H1 (cell line): ENCODE measurements around the gene RINT1. TPM values are rescaled to one million over a fixed set of nuclear protein-coding genes. Genes with fewer than 3 reads are reported as not detected.

Experiments used
- CTCF ChIA-PET: fragments of 300-600 bp; sonication (Branson Sonifier 250); formaldehyde crosslinking; loops from one replicate; lab custom pipeline; 2021; ENCODE audit not compliant: partially characterized antibody; lab: Charles Lee
- POLR2A ChIA-PET: fragments of 300-600 bp; sonication (Branson Sonifier 250); formaldehyde crosslinking; loops from one replicate; lab custom pipeline; 2021; ENCODE audit warnings: inconsistent platforms; ENCODE audit not compliant: partially characterized antibody; lab: Charles Lee
- DNase-seq, 2 experiments: peaks; one replicate each; pipeline versions ENCODE4 v3.0.0 to v3.0.0-alpha.2; 2010 to 2022; ENCODE audit warnings: low spot score in 2 of 2, low read depth in 1 of 2, mixed read lengths in 1 of 2
- FAIRE-seq: peaks from 2 replicates; lab custom pipeline; 2011; peaks lifted over from hg19 to GRCh38; lab: Jason Lieb, UNC
- H2AFZ ChIP-seq: 2 replicates; pipeline ENCODE4 v1.8.1; 2012; ENCODE audit warnings: low read length, inconsistent platforms
- H2AK5ac ChIP-seq: 2 replicates; pipeline ENCODE4 v1.6.1; 2013; ENCODE audit warnings: low read depth, low read length
- H2BK120ac ChIP-seq: replicated peaks from 2 replicates; pipeline ENCODE3; 2013; ENCODE audit warnings: low read depth, low read length, inconsistent platforms
- H2BK12ac ChIP-seq: 2 replicates; pipeline ENCODE4 v1.6.1; 2013; ENCODE audit warnings: low read depth, low read length
- H2BK15ac ChIP-seq: 2 replicates; pipeline ENCODE4 v1.6.1; 2013; ENCODE audit warnings: low read length
- H2BK20ac ChIP-seq: 2 replicates; pipeline ENCODE4 v1.6.1; 2013; ENCODE audit warnings: low read length
- H2BK5ac ChIP-seq: 2 replicates; pipeline ENCODE4 v1.6.1; 2013; ENCODE audit warnings: low read depth, low read length
- H3K14ac ChIP-seq: 2 replicates; pipeline ENCODE4 v1.6.1; 2013; ENCODE audit warnings: inconsistent platforms; ENCODE audit not compliant: insufficient read length
- H3K18ac ChIP-seq: 2 replicates; pipeline ENCODE4 v1.6.1; 2013; ENCODE audit warnings: low read length; ENCODE audit errors: extremely low read depth
- H3K23ac ChIP-seq: 2 replicates; pipeline ENCODE4 v1.6.1; 2013; ENCODE audit warnings: inconsistent platforms; ENCODE audit not compliant: insufficient read length
- H3K23me2 ChIP-seq: 2 replicates; pipeline ENCODE4 v1.6.1; 2013; ENCODE audit warnings: low read depth, low read length
- H3K27ac ChIP-seq: 2 replicates; pipeline ENCODE4 v1.6.1; 2011; ENCODE audit warnings: low read depth, low read length, inconsistent platforms
- H3K27me3 ChIP-seq, 4 experiments: replicated peaks in 1 of 4; 1 replicate in 1 of 4; 2 replicates in 3 of 4; pipeline versions ENCODE4 v1.6.1 to v1.8.1; 2011 to 2013; ENCODE audit warnings: low read length in 3 of 4, mild to moderate bottlenecking in 3 of 4, inconsistent platforms in 2 of 4, mixed read lengths in 2 of 4, moderate library complexity in 1 of 4; ENCODE audit not compliant: control insufficient read depth in 3 of 4, insufficient read depth in 3 of 4; ENCODE audit errors: extremely low read depth in 1 of 4
- H3K36me3 ChIP-seq, 4 experiments: 2 replicates each; pipeline versions ENCODE4 v1.6.1 to v1.8.1; 2011 to 2013; ENCODE audit warnings: mild to moderate bottlenecking in 4 of 4, low read length in 3 of 4, moderate library complexity in 2 of 4, control low read depth in 1 of 4, inconsistent platforms in 1 of 4; ENCODE audit not compliant: insufficient read depth in 4 of 4, control insufficient read depth in 2 of 4
- H3K4ac ChIP-seq: replicated peaks from 2 replicates; pipeline ENCODE3; 2013; ENCODE audit warnings: low read length, low read depth, mixed read lengths, inconsistent platforms; ENCODE audit not compliant: insufficient read length
- H3K4me1 ChIP-seq, 4 experiments: replicated peaks in 1 of 4; 1 replicate in 1 of 4; 2 replicates in 3 of 4; pipeline versions ENCODE4 v1.6.1 to v1.8.1; 2011 to 2013; ENCODE audit warnings: low read length in 3 of 4, inconsistent platforms in 2 of 4, mixed read lengths in 1 of 4; ENCODE audit not compliant: insufficient read depth in 4 of 4, control insufficient read depth in 3 of 4
- H3K4me2 ChIP-seq, 2 experiments: 2 replicates each; pipeline versions ENCODE4 v1.6.1 to v1.8.1; 2011 to 2013; ENCODE audit warnings: low read depth in 2 of 2, low read length in 2 of 2, control low read depth in 1 of 2, inconsistent platforms in 1 of 2, mild to moderate bottlenecking in 1 of 2; ENCODE audit not compliant: insufficient read depth in 1 of 2
- H3K4me3 ChIP-seq, 4 experiments: fragments of 200-600, 300-600 bp in 1 of 4; sonication (generic), shearing (Covaris generic), sonication (Bioruptor Twin) in 1 of 4; 2 replicates each; pipeline versions ENCODE4 v1.5.1 to v1.8.1; 2011 to 2016; ENCODE audit warnings: low read length in 4 of 4, low read depth in 3 of 4, control low read depth in 2 of 4, inconsistent platforms in 2 of 4, mild to moderate bottlenecking in 2 of 4, mixed read lengths in 1 of 4, moderate library complexity in 1 of 4; ENCODE audit not compliant: insufficient read depth in 2 of 4; ENCODE audit errors: extremely low read depth in 1 of 4
- H3K56ac ChIP-seq: replicated peaks from 2 replicates; pipeline ENCODE3; 2013; ENCODE audit warnings: low read depth, mild to moderate bottlenecking, mixed read lengths, low read length, inconsistent platforms; ENCODE audit not compliant: insufficient read length
- H3K79me1 ChIP-seq: 2 replicates; pipeline ENCODE4 v1.6.1; 2013; ENCODE audit warnings: low read depth, low read length, control low read depth
- H3K79me2 ChIP-seq, 2 experiments: 2 replicates each; pipeline versions ENCODE4 v1.6.1 to v1.8.1; 2012 to 2013; ENCODE audit warnings: low read length in 2 of 2, mild to moderate bottlenecking in 2 of 2, inconsistent platforms in 1 of 2; ENCODE audit not compliant: insufficient read depth in 2 of 2, control insufficient read depth in 1 of 2
- H3K9ac ChIP-seq, 4 experiments: replicated peaks in 1 of 4; 1 replicate in 1 of 4; 2 replicates in 3 of 4; pipeline versions ENCODE4 v1.6.1 to v1.8.1; 2011 to 2013; ENCODE audit warnings: low read depth in 3 of 4, low read length in 3 of 4, control low read depth in 2 of 4, mild to moderate bottlenecking in 2 of 4, moderate library complexity in 2 of 4, inconsistent platforms in 1 of 4; ENCODE audit errors: extremely low read depth in 1 of 4
- H3K9me3 ChIP-seq, 2 experiments: 2 replicates each; pipeline versions ENCODE4 v1.6.1 to v1.8.1; 2012 to 2013; ENCODE audit warnings: mild to moderate bottlenecking in 2 of 2, moderate library complexity in 2 of 2, control low read depth in 1 of 2, inconsistent platforms in 1 of 2, low read depth in 1 of 2, low read length in 1 of 2, mixed read lengths in 1 of 2; ENCODE audit not compliant: insufficient read depth in 2 of 2
- H4K20me1 ChIP-seq, 2 experiments: replicated peaks in 1 of 2; 2 replicates each; pipeline versions ENCODE3 to v1.8.1; 2011 to 2013; ENCODE audit warnings: inconsistent platforms in 2 of 2, low read length in 2 of 2, mild to moderate bottlenecking in 1 of 2; ENCODE audit not compliant: insufficient read depth in 2 of 2, control insufficient read depth in 1 of 2
- H4K5ac ChIP-seq: 2 replicates; pipeline ENCODE4 v1.6.1; 2013; ENCODE audit warnings: low read length, low read depth, mixed read lengths, inconsistent platforms; ENCODE audit not compliant: insufficient read length
- H4K8ac ChIP-seq: 2 replicates; pipeline ENCODE4 v1.8.0; 2013; ENCODE audit warnings: mild to moderate bottlenecking, moderate library complexity, low read length, inconsistent platforms; ENCODE audit not compliant: insufficient read depth; ENCODE audit errors: extremely low read depth
- H4K91ac ChIP-seq: replicated peaks from 2 replicates; pipeline ENCODE3; 2013; ENCODE audit warnings: low read length, mixed read lengths, inconsistent platforms; ENCODE audit not compliant: insufficient read length
- BACH1 ChIP-seq: IDR thresholded peaks from 2 replicates; pipeline ENCODE4 v1.6.1; 2012; ENCODE audit warnings: low read length, improper control_type of control experiment
- BRCA1 ChIP-seq: IDR thresholded peaks from 2 replicates; pipeline ENCODE4 v1.6.1; 2012; ENCODE audit warnings: low read depth, low read length, improper control_type of control experiment
- CEBPB ChIP-seq: IDR thresholded peaks from 2 replicates; pipeline ENCODE4 v1.6.1; 2012; ENCODE audit warnings: low read depth, low read length
- EZH2 ChIP-seq: fragments of 200-600 bp; sonication (generic); IDR thresholded peaks from 2 replicates; pipeline ENCODE4 v1.7.1; 2012; ENCODE audit warnings: low read depth, mild to moderate bottlenecking, moderate library complexity, low read length, inconsistent platforms; ENCODE audit not compliant: severe bottlenecking
- HDAC2 ChIP-seq, 2 experiments: fragments of 300-600 bp in 1 of 2; sonication (generic) in 1 of 2; IDR thresholded peaks; 2 replicates each; pipeline ENCODE4 v1.6.1; 2011 to 2012; ENCODE audit warnings: low read depth in 2 of 2, low read length in 2 of 2, mild to moderate bottlenecking in 2 of 2, moderate library complexity in 2 of 2, borderline replicate concordance in 1 of 2, inconsistent platforms in 1 of 2
- MAFK ChIP-seq: IDR thresholded peaks from 2 replicates; pipeline ENCODE4 v1.6.1; 2012; ENCODE audit warnings: low read depth, mild to moderate bottlenecking, improper control_type of control experiment, low read length
- POLR2A ChIP-seq, 2 experiments: IDR thresholded peaks; 1 replicate in 1 of 2; 2 replicates in 1 of 2; pipeline ENCODE4 v1.6.1; 2011; ENCODE audit warnings: low read depth in 2 of 2, low read length in 2 of 2, mild to moderate bottlenecking in 2 of 2; ENCODE audit errors: control extremely low read depth in 1 of 2
- RNF2 ChIP-seq: fragments of 200-900, 300-1000 bp; sonication (generic); IDR thresholded peaks from 2 replicates; pipeline ENCODE4 v1.7.1; 2016; ENCODE audit warnings: borderline replicate concordance, low read depth, mild to moderate bottlenecking, antibody characterized with exemption, low read length; ENCODE audit not compliant: poor library complexity, severe bottlenecking; ENCODE audit errors: missing control alignments
- RXRA ChIP-seq: IDR thresholded peaks from 2 replicates; pipeline ENCODE4 v1.6.1; 2011; ENCODE audit warnings: low read depth, mild to moderate bottlenecking, low read length, moderate library complexity; ENCODE audit not compliant: insufficient read depth
- SIX5 ChIP-seq: IDR thresholded peaks from 2 replicates; pipeline ENCODE4 v1.6.1; 2011; ENCODE audit warnings: mild to moderate bottlenecking, low read depth, low read length
- SUZ12 ChIP-seq: fragments of 200-600 bp; sonication (generic); IDR thresholded peaks from 2 replicates; pipeline ENCODE4 v1.6.1; 2012; ENCODE audit warnings: mild to moderate bottlenecking, inconsistent platforms, low read length, moderate library complexity, mixed read lengths
- WGBS, 2 experiments: shearing (Covaris generic) in 1 of 2; methylation state at CpG; one replicate each; pipeline versions ENCODE4 v1.1.6 to v1.1.7; 2013 to 2015; ENCODE audit warnings: low lambda C conversion rate in 2 of 2, mixed read lengths in 2 of 2, inconsistent platforms in 1 of 2, low coverage in 1 of 2, missing lambda C conversion rate in 1 of 2; ENCODE audit not compliant: insufficient replicate concordance in 2 of 2, insufficient coverage in 1 of 2, insufficient read length in 1 of 2; ENCODE audit errors: extremely low coverage in 1 of 2, missing lambda C conversion rate in 1 of 2; 5-methylcytosine and 5-hydroxymethylcytosine counted together
- polyA plus RNA-seq, 7 experiments: library from polyadenylated mRNA; depleted of rRNA in 3 of 7; stranded (reverse) in 5 of 7; unstranded in 2 of 7; fragments of >200 nt in 5 of 7; fragments of 200-250 nt in 2 of 7; gene quantifications; 1 replicate in 5 of 7; 2 replicates in 1 of 7; 4 replicates in 1 of 7; pipeline versions ENCODE4 v1.2.1 to v1.2.3, GENCODE V29; 2011 to 2013; ENCODE audit warnings: missing spikeins in 2 of 7, mixed read lengths in 2 of 7
- total RNA-seq: library from RNA; stranded (reverse); fragmentation: NEBNext Ultra II Directional; extraction: Animal tissue kit (Norgen Biotek cat#: 25700); gene quantifications from 2 replicates; pipeline ENCODE4 v1.2.1, GENCODE V29; 2021

Gene RINT1
- total and polyA plus RNA-seq, 2 of the 8 experiments (the other 6 are each of a cell fraction or from before 2014, with no cell fraction given), result 7.8 to 21.8 TPM

- no peak overlapping the region for H2BK12ac ChIP-seq
- H2AFZ ChIP-seq, result no peak overlapping the region
- H2BK15ac ChIP-seq, result no peak overlapping the region
- H3K79me1 ChIP-seq, result peaks cover 4% of the 10 kb centered on the region; the same call in 1 of the 2 replicates
- H3K23ac ChIP-seq, result no peak overlapping the region
- no peak overlapping the region for H2BK20ac ChIP-seq
- H3K18ac ChIP-seq, result no peak overlapping the region
- H3K9ac ChIP-seq, result no peak overlapping the region
- H2BK5ac ChIP-seq, result no peak overlapping the region; the same call in 1 of the 2 replicates
- H3K23me2 ChIP-seq, result no peaks in the 10 kb centered on the region
- no peak for FAIRE-seq
- no peak overlapping the region for H2AK5ac ChIP-seq
- no peak overlapping the region; the same call in 1 of the 2 replicates for H3K27ac ChIP-seq
- H3K36me3 ChIP-seq, result peaks cover 8 to 43% (median 26%) of the 10 kb centered on the region in 4 experiments
- WGBS, 2 experiments, result 91% methylated on average over 16 of the region's 16 CpGs; no CpG with 5 or more reads in 1 of the 2 experiments
- no peaks in the 10 kb centered on the region for H3K27me3 ChIP-seq
- H2BK120ac ChIP-seq, result no peak overlapping the region
- no peaks in the 10 kb centered on the region for H3K9me3 ChIP-seq
- H3K56ac ChIP-seq, result no peak overlapping the region
- no peak overlapping the region for H3K4me2 ChIP-seq
- no peak overlapping the region for H4K8ac ChIP-seq
- H3K4ac ChIP-seq, result no peak overlapping the region
- no peak overlapping the region for H3K14ac ChIP-seq
- CTCF ChIA-PET, result interaction anchor here (1.6 kb wide), 1 partner anchor 45 kb away, joined by 4 read pairs; no protein-coding TSS in a partner anchor
- H4K91ac ChIP-seq, result no peak overlapping the region
- H3K4me1 ChIP-seq, result peaks cover 0 to 2% (median 0%) of the 10 kb centered on the region in 4 experiments; a peak in 2 of 7 replicates
- no peak for DNase-seq
- H3K79me2 ChIP-seq, result no peaks in the 10 kb centered on the region
- POLR2A ChIA-PET, result interaction anchor here (2.2 kb wide), 1 partner anchor 23 kb away, joined by 6 read pairs; no protein-coding TSS in a partner anchor
- peaks cover 0 to 4% of the 10 kb centered on the region in 2 experiments for H4K20me1 ChIP-seq
- no peak overlapping the region for H3K4me3 ChIP-seq
- no peak overlapping the region for H4K5ac ChIP-seq
- TF ChIP-seq POLR2A (IDR thresholded peaks at IDR 0.05; ENCODE audit: control extremely low read depth in 1 of 2, low read depth in 2 of 2, low read length in 2 of 2), result 0 out of 3 replicates have a peak, but pooled peaks of 1 of the 2 experiments have one; percentile 5
- no peak for TF ChIP-seq BRCA1
- no peak for TF ChIP-seq SUZ12
- no peak for TF ChIP-seq HDAC2 (IDR thresholded peaks at IDR 0.05; ENCODE audit: borderline replicate concordance in 1 of 2, low read depth in 2 of 2, low read length in 2 of 2)
- peak; percentile 96 for TF ChIP-seq MAFK
- no peak for TF ChIP-seq CEBPB
- TF ChIP-seq SIX5, result no peak
- TF ChIP-seq BACH1, result peak; percentile 83
- TF ChIP-seq EZH2, result no peak
- TF ChIP-seq RNF2, result no peak
- no peak for TF ChIP-seq RXRA
These were observed 80.1 kb downstream of the RINT1 start for GRCh38 chr7:105611856-105612775.
